Peyer's patch (tissue), 4 donors: ENCODE measurements around the gene TOMM6.

Experiments used
- CTCF ChIP-seq, 6 experiments: fragments of 450-650 bp in 4 of 6; fragments of 200-600 bp in 2 of 6; sonication (generic) in 1 of 6; IDR thresholded peaks; one replicate each; pipeline ENCODE4 v1.5.1; 2017 to 2019; ENCODE audit warnings: antibody characterized with exemption in 6 of 6, mild to moderate bottlenecking in 3 of 6, moderate library complexity in 1 of 6
- POLR2A ChIP-seq, 2 donors: fragments of 450-650 bp; IDR thresholded peaks; one replicate each; pipeline ENCODE4 v1.5.1; 2017; ENCODE audit warnings: antibody characterized with exemption in 2 of 2, mild to moderate bottlenecking in 2 of 2, moderate library complexity in 2 of 2

GRCh38 chr6:41823178-41823577 lies 35.7 kb downstream of the TOMM6 start:
- TF ChIP-seq CTCF (IDR thresholded peaks at IDR 0.05) (no peak), POLR2A (IDR thresholded peaks at IDR 0.05) (no peak)
